GM19023 (cell line): Measurements from ENCODE around the gene MPRIP.

ENCODE experiments used
- ATAC-seq: cut with Tn5 transposase; IDR thresholded peaks from one replicate; pipeline ENCODE4 v1.9.1; 2021; ENCODE audit warnings: mild to moderate bottlenecking, moderate library complexity; ENCODE audit not compliant: unreplicated experiment

MPRIP gene

GRCh38 chr17:17050346-17051345 is 8.4 kb downstream of the MPRIP start:
- ATAC-seq, result no peak

- no peak for ATAC-seq
These were observed 9.1 kb downstream of the MPRIP start for GRCh38 chr17:17051380-17051779.

GRCh38 chr17:17051791-17052461 is 9.7 kb downstream of the MPRIP start:
- no peak for ATAC-seq

- ATAC-seq, result no peak
These were observed 10.4 kb downstream of the MPRIP start for GRCh38 chr17:17052462-17053221.

- ATAC-seq, result no peak
These were observed 11.5 kb downstream of the MPRIP start for GRCh38 chr17:17053446-17054379.

GRCh38 chr17:17054636-17055035 is 12.4 kb downstream of the MPRIP start:
- no peak for ATAC-seq

GRCh38 chr17:17055286-17056155 is 13.3 kb downstream of the MPRIP start:
- no peak for ATAC-seq

- ATAC-seq, result no peak
These were observed 13.9 kb downstream of the MPRIP start for GRCh38 chr17:17056156-17056539.

- ATAC-seq, result no peak
These were observed 14.8 kb downstream of the MPRIP start for GRCh38 chr17:17057057-17057551.

- ATAC-seq, result no peak
These were observed 16.0 kb downstream of the MPRIP start for GRCh38 chr17:17058304-17058703.

- no peak for ATAC-seq
These were observed 17.1 kb downstream of the MPRIP start for GRCh38 chr17:17059301-17059890.

GRCh38 chr17:17060001-17060922 is 18.0 kb downstream of the MPRIP start:
- no peak for ATAC-seq

- no peak for ATAC-seq
These were observed 18.7 kb downstream of the MPRIP start for GRCh38 chr17:17060930-17061329.

- no peak for ATAC-seq
These were observed 19.3 kb downstream of the MPRIP start for GRCh38 chr17:17061516-17061915.

GRCh38 chr17:17062356-17062755 is 20.1 kb downstream of the MPRIP start:
- no peak for ATAC-seq

- ATAC-seq, result no peak
These were observed 20.6 kb downstream of the MPRIP start for GRCh38 chr17:17062866-17063265.

GRCh38 chr17:17063546-17064122 is 21.4 kb downstream of the MPRIP start:
- ATAC-seq, result no peak
